Fibroblast of lung (primary cell): ENCODE results near the gene SSBP3.

ENCODE experiments used
- EZH2 ChIP-seq: IDR thresholded peaks from 2 replicates; pipeline ENCODE4 v1.5.1; 2012; ENCODE audit warnings: low read length, control low read depth, mild to moderate bottlenecking; ENCODE audit errors: missing control alignments
- TF ChIP-seq, protein P1 (sequence below), 2 donors: IDR thresholded peaks in 1 of 2; conservative IDR thresholded peaks in 1 of 2; 1 replicate in 1 of 2; 2 replicates in 1 of 2; pipeline ENCODE4 v1.5.1; 2011 to 2012; ENCODE audit warnings: low read length in 2 of 2, control low read depth in 1 of 2, inconsistent platforms in 1 of 2, low read depth in 1 of 2, mild to moderate bottlenecking in 1 of 2

DNA sequence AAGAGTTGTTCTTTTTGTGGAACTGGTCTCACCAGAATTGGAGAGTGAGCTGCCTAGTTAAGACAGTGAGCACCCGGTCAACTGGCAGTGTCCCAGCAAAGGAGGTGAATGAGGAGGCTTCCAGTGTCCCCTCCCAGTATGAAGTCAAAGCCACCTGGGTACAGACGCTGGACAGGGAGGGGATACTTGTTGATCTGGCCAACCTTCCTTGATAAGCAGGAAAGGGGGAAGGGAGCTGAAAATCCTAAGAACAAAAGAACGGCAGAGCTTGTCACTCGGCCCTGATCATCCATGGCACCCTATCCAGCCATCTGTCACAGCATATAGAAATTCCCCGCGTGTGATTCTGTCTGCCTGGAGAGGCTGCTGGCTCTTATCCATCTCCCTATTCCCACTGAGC is 91.5 kb downstream of the SSBP3 start:
- TF ChIP-seq, protein P1, sequence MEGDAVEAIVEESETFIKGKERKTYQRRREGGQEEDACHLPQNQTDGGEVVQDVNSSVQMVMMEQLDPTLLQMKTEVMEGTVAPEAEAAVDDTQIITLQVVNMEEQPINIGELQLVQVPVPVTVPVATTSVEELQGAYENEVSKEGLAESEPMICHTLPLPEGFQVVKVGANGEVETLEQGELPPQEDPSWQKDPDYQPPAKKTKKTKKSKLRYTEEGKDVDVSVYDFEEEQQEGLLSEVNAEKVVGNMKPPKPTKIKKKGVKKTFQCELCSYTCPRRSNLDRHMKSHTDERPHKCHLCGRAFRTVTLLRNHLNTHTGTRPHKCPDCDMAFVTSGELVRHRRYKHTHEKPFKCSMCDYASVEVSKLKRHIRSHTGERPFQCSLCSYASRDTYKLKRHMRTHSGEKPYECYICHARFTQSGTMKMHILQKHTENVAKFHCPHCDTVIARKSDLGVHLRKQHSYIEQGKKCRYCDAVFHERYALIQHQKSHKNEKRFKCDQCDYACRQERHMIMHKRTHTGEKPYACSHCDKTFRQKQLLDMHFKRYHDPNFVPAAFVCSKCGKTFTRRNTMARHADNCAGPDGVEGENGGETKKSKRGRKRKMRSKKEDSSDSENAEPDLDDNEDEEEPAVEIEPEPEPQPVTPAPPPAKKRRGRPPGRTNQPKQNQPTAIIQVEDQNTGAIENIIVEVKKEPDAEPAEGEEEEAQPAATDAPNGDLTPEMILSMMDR (conservative IDR thresholded peaks at IDR 0.05 in 1 of 2, IDR thresholded peaks at IDR 0.05 in 1 of 2; ENCODE audit: low read depth in 1 of 2, low read length in 2 of 2), result no peak
- no peak for TF ChIP-seq EZH2
